Measurements from ENCODE around the gene SORCS2.

Gene SORCS2

DNA sequence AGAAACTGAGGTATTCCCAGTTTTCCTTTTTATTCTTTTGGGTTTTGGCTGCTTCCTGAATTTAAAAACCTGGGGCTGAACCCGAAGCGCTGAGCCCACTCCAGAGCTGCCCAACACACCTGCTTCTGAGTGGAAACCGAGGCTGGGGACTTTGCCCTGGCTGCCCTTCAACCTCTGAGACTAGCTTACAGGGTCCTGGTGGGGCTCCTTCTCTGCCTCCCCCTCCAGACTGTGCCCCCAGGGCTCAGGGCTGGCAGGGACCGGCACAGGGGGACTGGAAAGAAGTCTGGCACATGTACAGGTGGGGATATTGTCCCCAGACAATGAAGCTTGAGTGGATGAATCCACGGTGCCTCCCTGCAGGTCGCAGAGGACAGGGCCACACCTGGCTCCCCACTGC, 482.8 kb downstream of the SORCS2 start:
- TF ChIP-seq, protein P1, sequence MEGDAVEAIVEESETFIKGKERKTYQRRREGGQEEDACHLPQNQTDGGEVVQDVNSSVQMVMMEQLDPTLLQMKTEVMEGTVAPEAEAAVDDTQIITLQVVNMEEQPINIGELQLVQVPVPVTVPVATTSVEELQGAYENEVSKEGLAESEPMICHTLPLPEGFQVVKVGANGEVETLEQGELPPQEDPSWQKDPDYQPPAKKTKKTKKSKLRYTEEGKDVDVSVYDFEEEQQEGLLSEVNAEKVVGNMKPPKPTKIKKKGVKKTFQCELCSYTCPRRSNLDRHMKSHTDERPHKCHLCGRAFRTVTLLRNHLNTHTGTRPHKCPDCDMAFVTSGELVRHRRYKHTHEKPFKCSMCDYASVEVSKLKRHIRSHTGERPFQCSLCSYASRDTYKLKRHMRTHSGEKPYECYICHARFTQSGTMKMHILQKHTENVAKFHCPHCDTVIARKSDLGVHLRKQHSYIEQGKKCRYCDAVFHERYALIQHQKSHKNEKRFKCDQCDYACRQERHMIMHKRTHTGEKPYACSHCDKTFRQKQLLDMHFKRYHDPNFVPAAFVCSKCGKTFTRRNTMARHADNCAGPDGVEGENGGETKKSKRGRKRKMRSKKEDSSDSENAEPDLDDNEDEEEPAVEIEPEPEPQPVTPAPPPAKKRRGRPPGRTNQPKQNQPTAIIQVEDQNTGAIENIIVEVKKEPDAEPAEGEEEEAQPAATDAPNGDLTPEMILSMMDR (IDR thresholded peaks at IDR 0.05; ENCODE audit: low read depth, low read length), result no peak
- no peak for TF ChIP-seq EZH2phosphoT487 (IDR thresholded peaks at IDR 0.05; ENCODE audit: low read depth)
- H3K9ac ChIP-seq (ENCODE audit: low read length), result no peak overlapping the region
- H3K36me3 ChIP-seq (replicated peaks; ENCODE audit: low read depth, low read length), result no peaks in the 10 kb centered on the region
- H3K4me2 ChIP-seq (ENCODE audit: low read length), result no peak overlapping the region
- H3K9me3 ChIP-seq (ENCODE audit: insufficient read depth, low read length), result no peaks in the 10 kb centered on the region
- no peak overlapping the region for H2AFZ ChIP-seq (ENCODE audit: low read depth, low read length)
- no peaks in the 10 kb centered on the region for H4K20me1 ChIP-seq (ENCODE audit: insufficient read depth, low read length)
- H3K79me2 ChIP-seq (ENCODE audit: low read length), result no peaks in the 10 kb centered on the region
- no peak overlapping the region for H3K4me3 ChIP-seq (ENCODE audit: low read length)
- H3K4me1 ChIP-seq (ENCODE audit: low read length), result no peaks in the 10 kb centered on the region
- no peak overlapping the region for H3K27ac ChIP-seq (ENCODE audit: low read length)
- 0 out of 2 replicates have a peak, but pooled peaks cover 6% of the 10 kb centered on the region for H3K27me3 ChIP-seq (ENCODE audit: low read depth, low read length)

DNA sequence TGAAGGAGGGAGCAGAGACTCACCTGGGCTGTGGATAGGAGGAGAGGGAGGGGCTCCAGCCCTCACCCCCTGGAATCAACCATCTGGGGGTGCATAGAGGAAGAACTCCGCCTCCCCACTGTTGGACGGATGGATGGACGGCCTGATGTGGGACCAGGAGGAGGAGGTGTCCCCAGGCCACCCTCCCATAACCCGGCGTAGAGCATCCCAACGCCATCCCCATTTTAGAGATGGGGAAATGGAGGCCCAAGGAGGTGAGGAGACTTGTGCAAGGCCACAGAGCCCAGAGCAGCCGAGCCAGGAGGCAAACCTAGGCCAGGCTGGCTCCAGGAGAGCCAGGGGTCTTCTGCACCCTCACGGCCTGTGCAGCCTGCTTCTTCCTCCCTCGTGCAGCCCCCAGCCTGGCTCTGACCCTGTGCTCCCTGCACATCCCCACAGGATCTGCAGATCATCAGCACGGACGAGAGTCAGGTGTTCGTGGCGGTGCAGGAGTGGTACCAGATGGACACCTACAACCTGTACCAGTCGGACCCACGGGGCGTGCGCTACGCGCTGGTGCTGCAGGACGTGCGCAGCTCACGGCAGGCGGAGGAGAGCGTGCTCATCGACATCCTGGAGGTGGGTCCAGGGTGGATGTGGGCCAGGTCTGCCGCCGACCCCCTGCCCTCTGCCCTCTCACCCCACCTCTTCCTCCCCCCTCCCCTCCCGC, 483.4 kb downstream of the SORCS2 start:
- H3K27ac ChIP-seq (ENCODE audit: low read length), result no peak overlapping the region
- TF ChIP-seq, protein P1 (IDR thresholded peaks at IDR 0.05; ENCODE audit: low read depth, low read length), result no peak
- no peak for TF ChIP-seq EZH2phosphoT487 (IDR thresholded peaks at IDR 0.05; ENCODE audit: low read depth)

DNA sequence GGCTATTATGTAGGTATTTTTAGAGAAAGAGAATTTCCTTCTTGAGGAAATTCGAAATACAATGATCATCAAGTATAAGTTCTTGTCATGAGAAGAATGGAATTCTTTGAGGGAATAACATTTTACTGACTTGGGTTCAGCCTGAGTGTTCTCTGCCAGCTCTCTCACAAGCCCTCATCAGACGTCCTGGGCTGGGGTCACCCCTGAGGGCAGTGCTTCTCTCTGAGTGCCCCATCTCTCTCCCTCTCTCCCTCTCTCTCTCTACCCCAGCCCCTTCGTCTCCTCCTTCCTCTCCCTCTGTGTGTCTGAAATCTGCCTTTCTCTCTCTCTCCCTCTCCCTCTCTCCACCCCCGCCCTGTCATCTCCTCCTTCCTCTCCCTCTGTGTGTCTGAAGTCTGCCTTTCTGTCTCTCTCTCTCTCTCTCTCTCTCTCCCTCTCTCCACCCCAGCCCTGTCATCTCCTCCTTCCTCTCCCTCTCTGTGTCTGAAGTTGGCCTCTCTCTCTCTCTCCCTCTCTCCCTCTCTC, 484.1 kb downstream of the SORCS2 start:
- no peaks in the 10 kb centered on the region for H4K20me1 ChIP-seq (ENCODE audit: insufficient read depth, low read length)
- H3K27me3 ChIP-seq (ENCODE audit: low read depth, low read length), result no peaks in the 10 kb centered on the region; the same call in 1 of the 2 replicates
- H3K36me3 ChIP-seq (replicated peaks; ENCODE audit: low read depth, low read length), result no peaks in the 10 kb centered on the region
- H2AFZ ChIP-seq (ENCODE audit: low read depth, low read length), result no peak overlapping the region
- no peak overlapping the region for H3K27ac ChIP-seq (ENCODE audit: low read length)
- H3K9ac ChIP-seq (ENCODE audit: low read length), result no peak overlapping the region
- H3K4me1 ChIP-seq (ENCODE audit: low read length), result no peaks in the 10 kb centered on the region
- H3K4me2 ChIP-seq (ENCODE audit: low read length), result no peak overlapping the region
- no peaks in the 10 kb centered on the region for H3K9me3 ChIP-seq (ENCODE audit: insufficient read depth, low read length)
- no peaks in the 10 kb centered on the region for H3K79me2 ChIP-seq (ENCODE audit: low read length)
- TF ChIP-seq, protein P1 (IDR thresholded peaks at IDR 0.05; ENCODE audit: low read depth, low read length), result no peak
- no peak for TF ChIP-seq EZH2phosphoT487 (IDR thresholded peaks at IDR 0.05; ENCODE audit: low read depth)
- no peak overlapping the region for H3K4me3 ChIP-seq (ENCODE audit: low read length)

More for the DNA sequence above, 483.4 kb downstream of the SORCS2 start:
- H3K4me2 ChIP-seq (ENCODE audit: low read length), result no peak overlapping the region
- no peaks in the 10 kb centered on the region for H3K4me1 ChIP-seq (ENCODE audit: low read length)
- no peak overlapping the region for H2AFZ ChIP-seq (ENCODE audit: low read depth, low read length)
- no peak overlapping the region for H3K4me3 ChIP-seq (ENCODE audit: low read length)
- no peaks in the 10 kb centered on the region for H4K20me1 ChIP-seq (ENCODE audit: insufficient read depth, low read length)
- H3K36me3 ChIP-seq (replicated peaks; ENCODE audit: low read depth, low read length), result no peaks in the 10 kb centered on the region
- H3K9ac ChIP-seq (ENCODE audit: low read length), result no peak overlapping the region
- H3K27me3 ChIP-seq (ENCODE audit: low read depth, low read length), result 0 out of 2 replicates have a peak, but pooled peaks cover 6% of the 10 kb centered on the region
- no peaks in the 10 kb centered on the region for H3K79me2 ChIP-seq (ENCODE audit: low read length)
- H3K9me3 ChIP-seq (ENCODE audit: insufficient read depth, low read length), result no peaks in the 10 kb centered on the region

DNA sequence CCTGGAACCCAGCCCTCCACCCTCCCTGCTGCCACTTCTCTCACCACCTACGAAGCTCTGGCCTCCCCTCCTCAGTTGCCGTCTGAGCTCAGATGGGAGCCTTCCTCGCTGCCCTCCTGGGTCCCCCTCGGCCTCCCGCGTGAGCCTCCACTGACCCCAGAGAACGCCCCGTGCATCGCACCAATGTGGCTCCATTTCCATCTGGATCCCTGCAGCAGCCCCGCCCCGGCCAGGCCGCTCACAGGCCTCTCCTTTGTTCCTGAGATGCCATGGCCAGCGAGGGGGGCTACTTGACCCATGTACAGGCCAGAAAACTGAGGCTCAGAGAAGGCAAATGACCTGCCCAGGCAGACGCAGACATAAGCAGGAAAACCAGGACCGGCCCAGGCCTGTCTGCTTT, 484.7 kb downstream of the SORCS2 start:
- no peak overlapping the region for H3K4me3 ChIP-seq (ENCODE audit: low read length)
- no peaks in the 10 kb centered on the region for H3K4me1 ChIP-seq (ENCODE audit: low read length)
- no peak overlapping the region for H3K4me2 ChIP-seq (ENCODE audit: low read length)
- H3K36me3 ChIP-seq (replicated peaks; ENCODE audit: low read depth, low read length), result no peaks in the 10 kb centered on the region
- H3K27ac ChIP-seq (ENCODE audit: low read length), result no peak overlapping the region
- H4K20me1 ChIP-seq (ENCODE audit: insufficient read depth, low read length), result no peaks in the 10 kb centered on the region; the same call in 1 of the 2 replicates
- H3K27me3 ChIP-seq (ENCODE audit: low read depth, low read length), result peaks cover 1% of the 10 kb centered on the region; the same call in 1 of the 2 replicates
- H3K9me3 ChIP-seq (ENCODE audit: insufficient read depth, low read length), result no peaks in the 10 kb centered on the region
- TF ChIP-seq, protein P1 (IDR thresholded peaks at IDR 0.05; ENCODE audit: low read depth, low read length), result no peak
- TF ChIP-seq EZH2phosphoT487 (IDR thresholded peaks at IDR 0.05; ENCODE audit: low read depth), result no peak
- H2AFZ ChIP-seq (ENCODE audit: low read depth, low read length), result no peak overlapping the region
- no peak overlapping the region for H3K9ac ChIP-seq (ENCODE audit: low read length)
- H3K79me2 ChIP-seq (ENCODE audit: low read length), result no peaks in the 10 kb centered on the region
